KBM-7 (cell line): ENCODE data around the gene VDAC1.
A peak's percentile ranks its signal among the peaks of the same experiment; 100 is the strongest.

Experiments used
- DNase-seq: peaks from one replicate; pipeline ENCODE4 v3.0.0-alpha.2; 2015
- in situ Hi-C: fragments of 300-500 bp; cut with MboI; formaldehyde crosslinking; loops from 2 replicates; pipeline ENCODE4 v1.14.3; 2020; ENCODE audit warnings: low sequenced_read_pairs, low pct_unique_long_range_greater_than_20kb, mixed read lengths

The VDAC1 gene

DNA sequence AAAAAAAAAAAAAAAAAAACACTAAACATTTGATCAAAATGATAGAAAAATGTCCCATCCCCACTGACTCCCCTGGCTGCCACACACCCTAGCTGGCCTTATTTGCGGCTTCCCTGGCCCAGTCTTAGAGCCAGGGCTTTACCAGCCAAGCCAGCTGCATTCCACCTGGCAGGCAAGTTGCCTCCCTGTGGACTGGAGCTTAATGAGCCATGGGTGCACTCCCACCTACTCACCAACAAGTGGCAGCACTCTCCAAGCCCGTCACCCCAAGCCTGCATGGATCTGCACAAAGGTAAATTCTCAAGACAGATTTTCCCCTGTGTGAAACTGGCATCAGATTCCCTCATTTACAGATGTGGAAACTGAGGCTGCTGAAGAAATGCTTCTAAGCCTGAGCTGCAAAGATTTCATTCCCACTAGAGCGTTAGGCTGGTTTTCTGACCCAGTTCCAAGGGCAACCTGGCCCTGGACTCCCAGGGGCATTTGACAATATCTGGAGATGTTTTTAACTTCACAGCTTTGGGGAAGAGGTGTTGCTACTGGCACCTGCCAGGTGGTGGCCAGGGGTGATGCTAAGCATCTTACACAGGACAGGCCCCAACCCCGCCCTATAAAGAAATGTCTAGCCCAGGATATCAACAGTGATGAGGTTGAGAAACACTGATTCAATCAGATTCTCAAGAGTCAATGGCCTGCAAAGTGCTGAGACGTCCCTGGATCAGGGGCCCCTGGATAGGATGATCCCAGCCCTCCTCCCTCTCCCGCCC lies 21.9 kb upstream of the VDAC1 start:
- in situ Hi-C loops: no loop called here
- peak; percentile 57 for DNase-seq

DNA sequence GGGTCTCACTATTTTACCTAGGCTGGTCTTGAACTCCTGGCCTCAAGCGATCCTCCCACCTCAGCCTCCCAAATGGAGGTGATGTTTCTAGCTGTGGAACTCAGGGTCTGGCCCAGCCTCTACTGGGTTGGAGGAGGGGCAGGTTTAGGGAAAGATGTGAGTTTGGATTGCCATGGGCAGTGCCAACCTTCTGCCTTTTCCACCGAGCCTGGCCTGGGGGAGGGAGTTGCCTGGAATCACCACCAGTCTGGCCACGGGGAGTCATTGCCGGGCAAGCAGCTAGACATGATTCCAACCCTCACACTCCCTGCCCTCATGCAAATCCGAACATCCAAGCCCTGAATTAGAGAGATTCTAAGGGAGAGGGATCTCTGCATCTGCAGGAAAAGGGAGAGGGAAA lies 21.0 kb upstream of the VDAC1 start:
- in situ Hi-C loops: no loop called here

DNA sequence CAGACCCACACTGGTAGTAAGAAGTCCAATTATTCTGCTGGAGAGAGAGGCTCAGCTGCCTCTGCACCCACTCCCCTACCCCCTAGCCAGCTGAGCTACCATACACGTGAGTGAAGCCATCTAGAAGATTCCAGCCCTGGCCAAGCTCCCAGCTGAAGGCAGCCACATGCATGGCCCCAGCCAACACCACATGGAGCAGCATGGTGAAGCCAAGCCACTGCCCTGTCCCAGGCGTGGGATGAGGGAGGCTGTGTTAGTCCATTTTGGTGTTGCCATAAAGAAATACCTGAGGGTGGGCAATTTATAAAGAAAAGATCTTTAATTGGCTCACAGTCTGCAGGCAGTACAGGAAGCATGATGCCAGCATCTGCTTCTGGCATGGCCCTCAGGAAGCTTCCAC lies 20.0 kb upstream of the VDAC1 start:
- no peak for DNase-seq
- in situ Hi-C loops: no loop called here

More for the DNA sequence above, 21.0 kb upstream of the VDAC1 start:
- DNase-seq: no peak

DNA sequence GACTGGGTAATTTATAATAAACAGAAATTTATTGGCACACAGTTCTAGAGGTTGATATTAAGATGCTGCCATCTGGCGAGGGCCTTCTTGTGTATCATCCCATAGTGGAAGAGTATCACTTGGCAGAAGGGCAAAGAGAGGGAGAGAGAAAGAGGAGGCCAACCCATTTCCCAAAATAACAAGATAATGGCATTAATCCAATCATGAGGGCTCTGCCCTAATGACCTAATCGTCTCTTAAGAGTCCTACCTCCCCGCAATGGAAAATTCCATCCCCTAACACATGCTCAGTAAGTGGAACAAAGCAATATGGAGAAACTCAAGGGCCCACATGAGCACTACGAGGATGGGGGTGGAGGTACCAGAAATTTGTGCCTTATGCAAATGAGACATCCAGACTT lies 17.6 kb upstream of the VDAC1 start:
- in situ Hi-C loops: no loop called here
- no peak for DNase-seq

DNA sequence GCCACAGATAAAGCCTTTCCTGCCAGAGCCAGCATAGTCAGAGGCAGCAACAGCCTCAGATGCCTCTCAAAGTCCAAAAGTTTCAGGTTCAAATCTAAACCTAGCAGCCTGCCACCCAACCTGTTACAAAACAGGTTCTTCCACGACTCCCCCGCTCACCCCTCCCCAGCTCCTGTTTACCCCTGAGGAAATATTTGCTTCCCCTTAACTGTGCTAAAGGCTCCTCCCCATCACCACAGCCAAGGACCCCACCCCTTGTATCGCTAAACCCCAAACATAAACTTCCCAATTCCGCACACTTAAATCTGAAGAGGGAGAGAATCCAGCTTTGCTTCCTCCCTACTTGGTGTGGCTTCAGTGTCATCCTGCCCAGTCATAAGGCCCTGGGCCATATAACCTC lies 15.4 kb upstream of the VDAC1 start:
- DNase-seq: peak; percentile 25
- in situ Hi-C loops: no loop called here

DNA sequence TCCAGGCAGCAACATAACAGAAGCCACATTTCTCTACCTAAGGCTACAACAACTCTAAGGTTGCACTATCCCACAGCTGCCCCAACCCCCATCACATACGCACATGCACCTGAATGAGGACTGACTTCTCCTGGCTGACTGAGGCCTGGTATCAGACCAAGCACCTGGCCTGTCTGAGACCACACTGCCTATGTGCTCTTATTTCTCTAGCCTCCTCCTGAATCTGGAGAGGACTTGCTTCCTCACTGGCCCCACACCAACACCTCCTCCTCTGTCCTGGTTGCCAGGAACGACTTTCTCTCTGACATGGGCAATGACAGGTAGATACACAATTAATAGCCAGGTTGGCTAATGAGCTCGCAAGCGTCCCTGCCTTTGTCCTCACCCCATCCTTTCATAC lies 14.9 kb upstream of the VDAC1 start:
- DNase-seq: no peak
- in situ Hi-C loops: no loop called here

DNA sequence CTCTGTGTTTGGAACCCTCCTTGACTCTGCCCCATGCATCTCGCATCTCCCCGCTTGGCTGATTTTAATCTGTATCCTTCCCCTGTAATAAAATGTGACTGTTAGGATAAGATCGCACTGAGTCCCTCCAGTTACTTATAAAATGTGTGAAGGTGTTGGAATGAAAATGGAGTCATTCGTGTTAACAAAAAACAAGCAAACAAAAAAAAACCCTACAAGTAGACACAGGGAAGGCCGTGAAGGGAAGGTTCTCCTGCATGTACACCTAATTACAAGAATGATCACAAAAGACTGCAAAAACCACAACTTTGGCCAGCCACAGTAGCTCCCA lies 14.2 kb upstream of the VDAC1 start:
- in situ Hi-C loops: no loop called here
- no peak for DNase-seq

DNA sequence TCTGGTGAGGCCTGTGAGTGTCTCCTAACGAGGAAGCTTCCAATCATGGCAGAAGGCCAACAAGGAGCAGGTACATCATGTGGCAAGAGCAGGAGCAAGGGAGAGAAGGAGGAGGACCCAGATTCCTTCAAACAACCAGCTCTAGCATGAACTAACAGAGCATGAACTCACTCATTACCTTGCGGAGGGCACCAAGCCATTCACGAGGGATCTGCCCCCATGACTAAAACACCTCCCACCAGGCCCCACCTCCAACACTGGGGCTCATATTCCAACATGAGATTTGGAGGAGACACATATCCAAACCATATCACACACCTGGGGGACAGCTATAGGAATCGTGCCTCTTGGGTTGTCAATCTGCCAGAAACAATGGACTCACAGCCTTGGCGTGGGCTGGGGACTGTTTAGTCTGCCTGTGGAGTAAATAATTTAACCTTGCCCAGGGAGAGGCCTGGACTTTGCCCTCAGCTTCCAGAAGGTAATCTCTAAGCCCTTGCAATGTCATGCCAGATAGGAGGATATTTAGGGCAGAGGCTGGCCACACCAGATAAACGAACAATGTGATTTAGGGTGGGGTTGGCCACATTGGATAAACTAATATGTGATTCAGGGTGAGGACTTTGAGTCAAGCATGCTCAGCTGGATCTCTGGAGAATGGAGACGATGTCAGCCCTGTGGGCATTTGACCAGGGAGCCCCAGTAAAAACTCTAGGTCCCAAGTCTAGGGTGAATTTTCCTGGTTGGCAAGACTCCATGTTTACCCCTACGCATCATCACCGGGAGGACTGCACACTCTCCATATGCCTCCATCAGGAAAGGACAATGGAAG lies 13.6 kb upstream of the VDAC1 start:
- in situ Hi-C loops: no loop called here
- DNase-seq: no peak

DNA sequence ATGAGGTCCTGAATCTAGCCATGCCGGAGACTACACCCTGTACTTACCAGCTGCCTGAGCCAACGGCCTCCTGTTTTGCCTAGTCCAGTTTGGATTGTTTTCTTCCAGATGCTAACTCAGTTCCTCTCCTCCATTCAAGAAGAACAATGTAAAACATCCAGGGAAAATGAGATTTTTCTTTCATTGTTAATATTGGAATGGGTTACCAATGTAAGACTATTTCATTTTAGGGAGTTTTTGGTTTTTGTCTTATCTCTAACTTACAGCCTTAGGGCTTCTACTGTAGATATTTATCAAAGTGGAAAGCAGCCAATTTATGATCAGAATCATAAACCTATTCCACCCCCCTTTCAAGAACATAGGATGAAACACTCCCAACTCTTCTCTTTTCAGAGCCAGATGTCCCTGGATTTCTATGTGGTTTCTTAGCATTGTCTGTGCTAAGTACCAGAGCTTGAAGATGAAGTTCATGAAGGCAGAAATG lies 3.5 kb upstream of the VDAC1 start:
- no peak for DNase-seq
- in situ Hi-C loops: no loop called here

DNA sequence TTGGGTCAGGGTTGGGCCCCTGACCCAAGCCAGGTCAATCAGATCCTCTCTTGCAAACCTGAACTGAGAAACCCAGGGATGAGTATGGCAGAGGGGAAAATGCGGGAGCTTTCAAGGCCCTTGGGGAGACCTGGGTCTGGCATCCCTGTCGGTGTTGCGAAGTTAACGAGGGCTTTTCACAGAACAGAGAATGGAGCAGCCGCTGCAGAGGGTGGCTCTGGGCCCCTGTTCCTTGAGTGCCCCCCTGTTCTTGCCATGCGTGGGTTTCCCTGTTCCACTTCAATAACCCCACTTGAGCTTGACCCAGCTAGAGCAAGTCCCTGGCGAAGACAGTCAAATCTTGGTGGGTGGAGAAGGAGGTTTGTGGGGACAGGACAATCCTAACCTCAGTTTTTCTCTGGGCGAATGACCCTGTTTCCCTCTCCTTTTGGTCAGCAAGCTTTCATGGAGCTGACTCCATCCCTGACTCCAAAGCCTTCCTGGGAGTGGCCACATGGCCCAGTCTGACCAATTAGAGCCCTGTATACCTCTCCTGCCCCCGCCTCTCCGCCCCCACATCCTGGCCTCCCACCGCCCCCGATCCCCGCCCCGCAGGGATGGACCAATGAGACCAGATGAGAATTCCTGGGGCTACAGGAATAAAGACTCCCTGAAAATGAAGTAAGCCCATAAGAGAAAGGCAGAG lies 2.9 kb upstream of the VDAC1 start:
- in situ Hi-C loops: no loop called here
- no peak for DNase-seq

DNA sequence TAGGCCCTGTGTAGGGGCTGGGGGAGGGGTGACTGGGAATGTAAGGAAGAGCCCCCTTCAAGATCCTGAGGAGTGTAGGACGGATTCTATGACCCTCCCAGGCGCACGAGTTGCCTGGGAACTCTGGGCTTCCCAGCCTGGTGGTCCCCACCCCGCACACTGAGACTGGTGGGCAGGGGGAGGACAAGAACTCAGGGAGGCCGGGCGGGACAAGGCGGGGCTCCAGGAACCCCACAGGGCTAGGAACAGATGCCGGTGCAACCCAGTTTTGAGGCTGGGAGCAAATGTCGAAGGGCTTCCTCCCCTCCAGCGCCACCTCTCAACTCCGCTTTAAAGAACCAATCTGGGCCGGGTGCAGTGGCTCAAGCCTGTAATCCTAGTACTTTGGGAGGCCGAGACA lies 1.3 kb upstream of the VDAC1 start:
- DNase-seq: no peak
- in situ Hi-C loops: no loop called here

DNA sequence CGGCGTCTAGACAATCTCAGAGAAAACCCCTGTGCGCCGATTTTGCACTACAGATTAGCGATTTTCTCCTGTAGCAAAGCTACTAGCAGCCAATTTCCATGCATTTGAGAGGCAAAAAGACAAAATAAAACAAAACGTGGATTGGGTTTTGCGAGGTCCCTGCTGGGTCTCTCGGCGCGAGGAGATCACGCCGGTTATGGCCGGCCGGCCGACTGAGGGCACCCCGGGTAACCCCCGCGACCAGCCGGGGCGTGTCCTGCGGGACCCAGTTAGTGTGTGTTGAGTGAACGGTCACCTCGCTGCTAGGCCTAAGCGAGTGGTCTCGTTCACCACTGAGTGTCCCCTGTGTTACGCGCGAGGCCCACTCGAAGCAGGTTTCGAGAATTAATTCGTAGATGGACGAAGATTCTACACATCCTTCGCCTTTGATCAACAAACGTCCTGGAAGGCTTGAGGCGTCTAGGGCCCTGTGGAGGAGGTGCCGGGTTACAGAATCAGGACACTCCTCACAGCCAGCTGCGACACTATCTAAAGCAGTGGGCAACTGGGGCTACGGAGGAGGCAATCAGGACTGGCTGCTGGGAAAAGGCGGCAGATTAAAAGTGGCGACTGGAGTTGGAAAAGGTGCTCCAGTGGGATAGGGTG lies 764 bp upstream of the VDAC1 start:
- peak; percentile 27 for DNase-seq

DNA sequence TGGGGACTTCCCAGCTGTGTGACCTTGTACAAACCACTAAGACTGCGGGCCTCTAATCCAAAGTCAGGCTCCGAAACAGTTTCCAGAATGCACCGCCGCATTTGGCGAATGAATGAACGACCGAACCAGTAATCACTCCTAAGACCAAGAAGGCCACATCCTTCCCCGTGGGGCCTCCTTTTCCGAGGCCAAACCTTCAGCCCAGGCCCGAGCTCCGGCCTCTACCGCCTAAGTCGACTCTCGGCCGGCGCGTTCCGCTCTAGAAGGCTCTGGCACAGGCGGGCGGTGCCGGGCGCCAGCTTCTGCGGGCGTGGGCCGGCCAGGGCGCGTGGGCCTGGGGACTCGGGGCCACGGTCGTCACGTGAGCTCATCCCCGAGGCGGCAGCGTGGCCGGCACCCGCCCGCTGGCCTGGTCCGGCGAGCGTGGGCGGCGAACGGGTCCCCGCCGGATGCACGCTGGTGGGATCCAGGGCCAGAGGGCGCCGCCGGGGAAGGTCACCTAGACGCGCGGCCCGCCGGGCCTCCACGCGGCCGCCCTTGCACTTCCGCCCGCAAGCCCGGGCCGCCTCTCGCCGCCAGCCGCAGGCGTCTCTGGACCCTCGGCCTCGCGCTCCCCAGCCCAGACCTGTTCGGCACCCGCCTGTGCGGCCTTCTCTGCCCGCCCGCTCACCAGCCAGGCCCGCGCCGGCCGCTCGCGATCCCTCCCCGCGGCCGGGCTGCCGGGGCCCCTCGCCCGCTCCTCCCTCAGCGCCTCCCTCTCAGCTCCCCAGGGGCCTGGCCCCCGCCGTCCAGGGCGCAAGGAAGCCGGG lies 754 bp downstream of the VDAC1 start:
- in situ Hi-C loops: no loop called here
- DNase-seq: peak; percentile 57

More for the DNA sequence above, 764 bp upstream of the VDAC1 start:
- in situ Hi-C loops: no loop called here

DNA sequence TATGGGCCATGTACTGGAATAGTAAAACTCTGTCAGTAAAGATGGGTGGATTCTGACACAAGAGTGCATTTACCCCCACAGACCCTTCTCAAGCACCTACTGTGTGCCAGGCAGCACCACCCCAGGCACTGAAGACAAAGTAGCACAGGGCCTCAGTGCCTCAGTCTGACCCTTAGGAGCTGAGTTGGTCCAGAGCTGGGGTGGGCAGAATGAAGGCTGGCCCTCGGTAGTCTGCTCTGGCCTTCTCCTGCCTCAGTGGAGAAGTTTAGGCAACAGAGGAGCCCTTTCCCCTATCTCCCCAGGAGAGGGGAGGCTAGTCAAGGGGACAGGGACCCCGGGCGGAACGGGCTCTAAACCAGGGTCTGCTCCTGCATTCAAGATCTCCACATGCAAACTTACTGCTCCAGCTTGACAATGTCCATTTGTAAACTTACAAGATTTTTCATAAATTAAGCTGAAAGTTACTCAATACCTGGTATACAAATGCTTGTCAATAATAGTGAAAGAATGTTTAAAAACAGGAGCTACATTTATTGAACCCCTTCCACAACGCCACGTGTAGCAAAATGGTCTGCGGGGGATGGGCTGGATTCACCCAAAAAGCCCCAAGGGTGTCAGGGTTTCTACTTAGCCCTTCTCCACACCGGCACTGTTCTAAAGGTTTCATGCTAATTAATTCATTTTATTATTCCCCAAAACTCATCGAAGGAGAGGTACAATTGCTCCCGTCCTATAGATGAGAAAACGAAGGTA lies 1.5 kb downstream of the VDAC1 start:
- in situ Hi-C loops: no loop called here

DNA sequence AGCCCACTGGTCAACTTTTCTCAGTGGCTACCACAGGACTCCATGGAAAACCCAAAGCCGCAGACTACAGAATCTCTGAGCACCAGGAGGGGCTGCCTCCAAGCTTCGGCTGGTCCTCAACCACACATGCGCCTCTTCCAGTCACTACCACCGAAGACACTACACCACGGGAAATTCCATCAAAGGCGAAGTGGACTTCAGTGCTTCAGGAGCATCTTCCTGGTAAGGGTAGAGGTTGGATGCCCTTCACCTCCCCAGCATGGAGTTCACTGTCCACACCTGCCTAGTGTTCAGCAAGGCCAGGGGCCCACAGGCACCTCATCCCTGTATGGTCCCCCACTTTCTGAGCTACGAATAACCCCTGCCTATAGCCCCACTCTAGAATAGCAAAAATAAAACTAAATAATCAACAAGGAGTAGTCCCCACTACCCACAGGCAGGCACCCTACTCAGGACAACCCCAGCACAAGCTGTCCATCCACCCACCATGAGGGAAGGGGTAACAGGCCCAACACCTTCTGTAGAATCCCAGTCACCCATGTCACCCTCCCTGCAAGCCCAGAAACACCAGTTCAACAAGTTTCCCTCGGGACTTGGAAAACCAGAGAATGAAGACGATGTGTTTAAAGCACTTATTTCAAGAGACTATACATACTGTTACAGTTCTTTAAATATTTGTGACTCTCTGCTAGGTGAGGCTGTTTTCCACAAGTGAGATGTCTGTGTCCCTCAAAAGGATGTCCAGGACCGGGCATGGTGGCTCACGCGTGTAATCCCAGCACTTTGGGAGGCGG lies 2.6 kb downstream of the VDAC1 start:
- no peak for DNase-seq
- in situ Hi-C loops: no loop called here

More for the DNA sequence above, 1.5 kb downstream of the VDAC1 start:
- DNase-seq: no peak

DNA sequence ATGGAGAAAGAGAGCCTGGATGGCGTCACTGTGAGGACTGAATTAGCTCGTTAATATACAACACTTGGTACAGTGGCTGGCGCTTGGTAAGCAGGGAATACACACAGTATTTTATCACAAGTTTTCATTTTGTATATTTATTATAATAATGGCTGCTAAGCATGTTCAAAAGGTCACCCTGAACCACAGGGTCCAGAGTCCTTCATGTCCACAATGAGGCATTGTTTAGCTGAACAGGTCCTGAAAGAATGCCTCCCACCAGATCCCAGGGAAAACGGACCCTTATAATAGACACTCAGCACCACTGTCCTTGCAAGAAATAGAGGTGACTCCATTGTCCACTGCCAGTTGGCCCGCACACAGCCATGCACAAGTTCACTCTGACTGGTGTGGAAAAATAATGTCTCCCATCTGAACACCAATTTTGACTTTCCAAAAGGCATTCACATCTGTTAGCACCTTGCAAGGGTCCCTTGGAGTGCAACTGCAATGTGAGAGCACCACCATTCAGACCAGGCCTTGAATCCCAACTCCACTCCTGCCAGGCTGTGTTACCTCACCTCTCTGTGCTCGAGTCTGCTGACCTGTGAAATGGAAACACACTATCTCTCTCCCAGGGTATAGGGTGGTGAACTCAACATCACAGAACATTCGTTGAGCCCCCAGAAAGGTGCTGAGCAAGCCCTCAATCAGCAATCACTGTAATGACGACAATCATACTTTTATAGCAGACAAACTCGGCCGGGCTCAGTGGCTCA lies 3.9 kb downstream of the VDAC1 start:
- no peak for DNase-seq
- in situ Hi-C loops: no loop called here

DNA sequence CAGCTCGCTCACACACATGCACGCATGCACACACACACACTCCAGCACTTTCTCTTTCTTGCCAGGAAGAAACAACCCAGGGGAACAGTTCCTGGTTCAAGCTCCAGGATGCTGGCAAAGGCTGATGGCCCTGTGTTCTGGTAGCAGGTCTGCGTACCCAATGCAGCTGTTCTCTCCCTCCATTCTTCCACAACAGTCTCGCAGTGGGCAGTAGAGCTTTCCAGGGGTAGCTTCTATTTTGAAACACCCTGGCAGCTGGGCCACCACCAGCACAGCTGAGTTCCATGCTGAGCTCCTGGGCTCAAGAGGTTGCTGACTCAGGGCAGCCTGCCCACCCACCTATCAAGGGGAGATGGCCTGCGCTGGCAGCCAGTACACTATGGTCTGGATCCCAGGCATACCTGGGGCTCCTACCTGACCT lies 4.7 kb downstream of the VDAC1 start:
- DNase-seq: no peak
- in situ Hi-C loops: no loop called here
